ENCODE results near the gene DDX10.

DNA sequence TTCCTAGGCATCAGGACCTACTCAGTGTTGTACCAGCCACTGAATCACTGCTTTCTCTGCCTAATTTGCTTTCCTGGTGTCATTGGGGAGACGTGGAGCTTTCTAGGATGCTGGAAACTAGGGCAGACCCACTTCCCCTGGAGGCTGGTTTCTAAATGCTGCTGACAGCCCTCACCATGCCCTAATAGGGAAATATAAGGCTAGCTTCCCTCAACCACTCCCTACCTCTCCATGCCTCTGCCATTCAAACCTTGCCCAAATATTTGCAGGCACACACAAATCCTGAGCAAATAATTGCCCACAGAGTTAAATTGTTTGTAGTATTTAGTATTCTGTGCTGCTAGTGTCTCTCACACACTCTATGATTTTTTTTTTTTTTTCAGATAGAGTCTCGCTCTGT is 310.2 kb downstream of the DDX10 start:
- no peak for TF ChIP-seq EZH2 (IDR thresholded peaks at IDR 0.05)
- TF ChIP-seq POLR2AphosphoS5 (IDR thresholded peaks at IDR 0.05; ENCODE audit: borderline replicate concordance, low read depth, low read length): no peak
